Epithelial cell of esophagus (primary cell): Measurements from ENCODE around the gene ATXN7.
A peak's percentile ranks its signal among the peaks of the same experiment; 100 is the strongest.

Experiments
- DNase-seq: peaks from one replicate; pipeline ENCODE4 v3.0.0; 2010; ENCODE audit warnings: low read depth
- H3K4me3 ChIP-seq: 2 replicates; pipeline ENCODE4 v1.5.1; 2011; ENCODE audit warnings: mild to moderate bottlenecking, low read length, control low read depth
- TF ChIP-seq, protein P1 (sequence below): IDR thresholded peaks from 2 replicates; pipeline ENCODE4 v1.5.1; 2011; ENCODE audit warnings: low read depth, mild to moderate bottlenecking, low read length, control low read depth, inconsistent platforms; ENCODE audit not compliant: insufficient read depth; ENCODE audit errors: missing control alignments

The ATXN7 gene

DNA sequence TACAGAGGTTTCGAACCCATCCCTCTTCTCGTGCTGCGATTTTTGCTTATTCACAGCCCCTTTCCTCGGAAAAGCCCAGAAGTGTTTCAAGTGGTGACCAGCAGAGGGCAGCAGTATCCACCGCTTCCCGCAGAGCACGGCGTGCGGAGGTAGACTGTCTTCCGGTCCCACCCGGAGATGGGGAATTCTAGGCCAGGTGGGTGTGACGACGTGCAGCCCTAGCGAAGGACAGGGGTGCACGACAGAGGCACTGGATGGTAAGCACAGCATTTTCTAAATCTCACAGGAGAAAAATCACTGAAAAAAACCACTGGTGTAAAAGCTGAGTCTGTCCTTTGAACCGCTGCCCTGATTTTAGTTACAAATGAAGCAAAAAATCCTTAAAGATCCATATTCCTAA lies 167.1 kb downstream of the ATXN7 start:
- DNase-seq, result peak; percentile 69
- TF ChIP-seq, protein P1, sequence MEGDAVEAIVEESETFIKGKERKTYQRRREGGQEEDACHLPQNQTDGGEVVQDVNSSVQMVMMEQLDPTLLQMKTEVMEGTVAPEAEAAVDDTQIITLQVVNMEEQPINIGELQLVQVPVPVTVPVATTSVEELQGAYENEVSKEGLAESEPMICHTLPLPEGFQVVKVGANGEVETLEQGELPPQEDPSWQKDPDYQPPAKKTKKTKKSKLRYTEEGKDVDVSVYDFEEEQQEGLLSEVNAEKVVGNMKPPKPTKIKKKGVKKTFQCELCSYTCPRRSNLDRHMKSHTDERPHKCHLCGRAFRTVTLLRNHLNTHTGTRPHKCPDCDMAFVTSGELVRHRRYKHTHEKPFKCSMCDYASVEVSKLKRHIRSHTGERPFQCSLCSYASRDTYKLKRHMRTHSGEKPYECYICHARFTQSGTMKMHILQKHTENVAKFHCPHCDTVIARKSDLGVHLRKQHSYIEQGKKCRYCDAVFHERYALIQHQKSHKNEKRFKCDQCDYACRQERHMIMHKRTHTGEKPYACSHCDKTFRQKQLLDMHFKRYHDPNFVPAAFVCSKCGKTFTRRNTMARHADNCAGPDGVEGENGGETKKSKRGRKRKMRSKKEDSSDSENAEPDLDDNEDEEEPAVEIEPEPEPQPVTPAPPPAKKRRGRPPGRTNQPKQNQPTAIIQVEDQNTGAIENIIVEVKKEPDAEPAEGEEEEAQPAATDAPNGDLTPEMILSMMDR, result peak; percentile 85
- no peak overlapping the region for H3K4me3 ChIP-seq

DNA sequence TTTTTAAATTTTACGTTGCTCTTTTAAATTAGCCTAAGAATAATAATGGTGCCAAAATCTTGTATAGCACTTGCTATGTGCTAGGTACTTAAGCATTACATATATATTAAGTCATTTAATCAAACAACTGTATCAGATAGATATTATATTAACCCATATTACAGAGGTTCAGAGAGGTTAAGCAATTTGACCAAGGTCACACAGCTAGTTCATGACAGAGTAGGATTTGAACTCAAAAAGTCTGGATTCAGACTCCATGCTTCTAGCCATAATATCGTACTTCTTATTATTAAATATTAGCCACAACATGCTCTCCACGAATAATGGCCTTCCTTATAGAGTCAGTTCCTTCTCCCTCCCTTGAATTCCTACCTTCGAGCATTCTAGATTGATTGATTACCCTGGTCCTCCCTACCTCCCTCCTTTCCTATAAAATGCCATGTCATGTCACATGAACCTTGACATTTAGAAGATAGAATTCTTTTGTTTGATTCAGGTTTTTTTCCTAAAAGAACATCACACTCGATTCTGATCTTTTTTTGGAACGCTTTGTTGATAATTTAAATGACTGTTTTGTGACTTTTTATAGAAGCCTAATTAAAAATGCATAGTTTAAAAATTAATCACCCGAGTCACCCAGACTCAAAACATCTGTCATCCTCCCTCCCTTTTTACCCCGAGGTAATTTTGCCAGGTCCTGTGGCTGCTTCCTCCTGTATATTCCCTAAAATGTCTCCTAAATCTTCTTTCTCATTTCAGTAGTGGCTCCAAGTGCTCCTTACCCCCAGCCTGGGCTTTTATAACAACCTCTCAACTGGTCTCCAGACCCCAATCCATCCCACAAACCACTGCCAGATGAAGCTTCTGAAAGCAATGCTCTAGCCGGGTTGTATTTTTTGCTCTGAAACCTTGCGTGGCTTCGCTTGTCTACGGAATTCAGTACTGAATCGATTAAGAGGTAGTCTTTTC lies 168.2 kb downstream of the ATXN7 start:
- peak; percentile 37 for DNase-seq
- TF ChIP-seq, protein P1, result no peak
- no peak overlapping the region for H3K4me3 ChIP-seq

DNA sequence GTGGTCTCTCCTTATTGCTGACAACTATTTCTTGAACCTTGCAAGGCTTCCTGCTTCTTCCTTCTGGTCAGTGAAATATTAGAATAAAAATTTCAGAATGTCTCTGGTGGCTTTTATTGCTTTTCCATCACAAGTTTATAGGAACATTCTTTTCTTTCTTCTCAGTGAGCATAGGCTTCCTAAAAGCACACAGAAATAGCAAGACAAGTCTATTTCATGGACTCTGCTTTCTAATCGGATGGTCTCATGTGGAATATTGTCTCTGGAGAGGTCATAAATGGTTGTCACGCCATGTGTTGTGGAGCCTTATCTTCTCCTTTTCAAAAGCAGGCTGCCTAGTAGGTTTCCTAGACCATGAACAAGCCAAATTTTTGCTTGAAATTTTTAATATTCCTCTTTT lies 169.4 kb downstream of the ATXN7 start:
- no peak overlapping the region for H3K4me3 ChIP-seq
- no peak for DNase-seq
- TF ChIP-seq, protein P1, result no peak

DNA sequence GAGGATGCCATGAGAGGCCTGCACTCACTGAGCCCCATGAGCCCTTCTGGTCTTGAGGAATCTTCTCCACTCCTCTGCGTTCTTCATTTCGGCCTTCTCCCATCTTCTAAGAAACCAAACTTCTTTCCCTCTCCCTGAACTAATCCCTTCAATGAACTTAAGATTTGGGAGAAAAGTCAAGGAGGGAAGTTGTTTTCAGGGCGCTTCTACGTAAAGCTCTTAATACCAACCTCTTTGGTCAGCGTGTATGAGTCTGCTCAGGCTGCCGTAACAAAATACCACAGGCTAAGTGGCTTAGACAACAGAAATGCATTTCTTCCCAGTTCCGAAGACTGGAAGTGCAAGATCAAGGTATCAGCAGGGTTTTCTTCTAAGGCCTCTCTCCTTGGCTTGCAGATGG lies 173.4 kb downstream of the ATXN7 start:
- DNase-seq, result no peak
- TF ChIP-seq, protein P1, result no peak
- no peak overlapping the region for H3K4me3 ChIP-seq

DNA sequence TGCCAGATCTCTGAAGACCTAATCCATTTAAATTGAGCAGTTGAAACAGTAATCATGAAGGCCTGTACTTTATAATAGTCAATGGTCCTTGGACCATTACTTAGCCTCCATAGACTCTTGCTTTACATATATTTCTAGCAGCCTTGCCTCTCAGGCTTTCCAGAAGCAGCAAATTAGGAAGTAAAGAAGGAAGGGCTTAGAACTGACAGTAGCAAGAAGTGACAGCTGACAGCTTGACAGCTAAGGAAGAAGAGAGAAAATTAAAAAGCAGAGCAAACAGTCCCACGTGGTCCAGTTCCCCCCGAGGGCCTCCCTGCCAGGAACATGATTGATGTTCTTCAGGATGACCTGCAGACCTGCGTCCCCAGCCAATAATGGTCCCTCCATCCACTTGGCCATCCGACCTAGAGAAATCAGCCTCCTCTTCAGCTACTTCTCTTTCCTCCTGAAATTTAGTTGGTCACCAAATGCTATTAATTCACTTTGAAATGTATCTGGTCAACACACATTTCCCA lies 174.6 kb downstream of the ATXN7 start:
- TF ChIP-seq, protein P1, result no peak
- DNase-seq, result no peak
- no peak overlapping the region for H3K4me3 ChIP-seq

DNA sequence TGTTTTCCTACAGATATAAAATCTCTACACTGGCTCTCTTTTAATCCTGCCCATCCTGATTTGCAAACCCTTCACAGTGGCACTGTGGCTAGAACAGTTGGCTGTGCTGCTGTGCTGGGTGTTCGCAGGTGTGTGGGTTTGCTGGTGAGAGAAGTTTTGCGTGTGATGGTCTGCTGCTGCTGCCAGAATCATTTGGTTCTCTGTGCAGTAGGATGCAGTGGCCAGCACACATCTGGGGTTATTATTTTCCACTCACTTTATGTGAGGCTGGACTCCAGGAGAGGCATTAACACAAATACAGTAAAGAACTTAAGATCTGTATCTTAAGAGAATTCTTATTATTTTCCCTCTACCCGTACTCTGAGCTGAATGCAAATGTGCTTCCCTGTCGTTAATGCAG lies 175.7 kb downstream of the ATXN7 start:
- DNase-seq, result no peak
- TF ChIP-seq, protein P1, result no peak
- H3K4me3 ChIP-seq, result no peak overlapping the region
